NOMO-1 treated with DMSO at 0.1 percent for 48 hours (cell line): ENCODE data around the gene SERTAD1.
"Not testable (repeated sequence)": the region's sequence is repeated elsewhere in the genome, so short reads cannot be mapped to it uniquely, and the experiment has no call there.

Source experiments
- DNase-seq: peaks from one replicate; lab custom pipeline; 2025; ENCODE audit not compliant: unreplicated experiment; lab: John Stamatoyannopoulos, UW

SERTAD1 gene

DNA sequence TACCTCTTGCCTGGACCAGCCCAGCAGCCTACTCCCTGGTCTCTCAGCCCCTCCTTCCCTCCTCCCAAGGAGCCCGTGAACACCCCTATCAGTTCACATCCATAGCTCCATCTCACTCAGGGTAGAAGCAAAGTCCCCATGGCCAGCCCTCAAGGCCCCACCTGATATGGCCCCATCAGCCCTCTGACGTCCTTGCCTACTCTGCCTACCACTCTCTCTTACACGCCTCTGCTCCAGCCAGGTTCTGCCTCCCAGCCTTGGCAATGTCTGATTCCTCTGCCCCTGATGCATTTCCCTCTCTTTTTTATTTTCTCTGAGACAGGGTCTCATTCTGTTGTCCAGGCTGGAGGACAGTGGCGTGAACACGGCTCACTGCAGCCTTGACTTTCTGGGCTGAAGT is 26.2 kb upstream of the SERTAD1 start:
- no peak for DNase-seq

DNA sequence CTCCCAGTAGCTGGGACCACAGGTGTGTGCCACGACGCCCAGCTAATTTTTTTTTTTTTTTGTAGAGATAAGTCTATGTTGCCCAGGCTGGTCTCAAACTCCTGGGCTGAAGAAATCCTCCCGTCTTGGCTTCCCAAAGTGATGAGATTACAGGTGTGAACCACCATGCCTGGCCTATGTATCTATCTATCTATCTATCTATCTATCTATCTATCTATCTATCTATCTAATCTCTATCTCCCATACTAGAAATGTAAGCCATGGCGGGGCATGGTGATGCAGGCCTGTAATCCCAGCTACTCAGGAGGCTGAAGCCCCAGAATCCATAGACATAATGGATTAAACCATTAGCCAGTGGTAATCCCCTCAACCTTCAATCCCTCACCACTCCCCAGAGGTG is 24.9 kb upstream of the SERTAD1 start:
- DNase-seq: no peak

DNA sequence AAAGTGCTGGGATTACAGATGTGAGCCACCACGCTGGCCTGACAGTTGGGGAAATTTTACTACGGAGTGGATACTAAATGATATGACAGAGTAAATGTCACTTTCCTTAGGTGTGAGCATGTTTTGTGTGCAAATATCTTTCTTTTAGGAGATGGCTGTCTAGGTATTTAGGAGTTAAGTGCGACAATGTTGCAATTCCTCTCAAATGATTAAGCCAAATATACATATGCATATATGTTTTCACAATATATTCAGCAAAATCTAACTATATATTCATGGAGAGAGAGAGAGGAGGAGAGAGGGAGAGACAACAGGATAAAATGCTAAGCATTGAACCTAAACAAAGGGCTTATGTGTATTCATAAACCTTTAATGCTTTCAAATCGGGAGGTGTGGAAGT is 23.7 kb upstream of the SERTAD1 start:
- DNase-seq: no peak

DNA sequence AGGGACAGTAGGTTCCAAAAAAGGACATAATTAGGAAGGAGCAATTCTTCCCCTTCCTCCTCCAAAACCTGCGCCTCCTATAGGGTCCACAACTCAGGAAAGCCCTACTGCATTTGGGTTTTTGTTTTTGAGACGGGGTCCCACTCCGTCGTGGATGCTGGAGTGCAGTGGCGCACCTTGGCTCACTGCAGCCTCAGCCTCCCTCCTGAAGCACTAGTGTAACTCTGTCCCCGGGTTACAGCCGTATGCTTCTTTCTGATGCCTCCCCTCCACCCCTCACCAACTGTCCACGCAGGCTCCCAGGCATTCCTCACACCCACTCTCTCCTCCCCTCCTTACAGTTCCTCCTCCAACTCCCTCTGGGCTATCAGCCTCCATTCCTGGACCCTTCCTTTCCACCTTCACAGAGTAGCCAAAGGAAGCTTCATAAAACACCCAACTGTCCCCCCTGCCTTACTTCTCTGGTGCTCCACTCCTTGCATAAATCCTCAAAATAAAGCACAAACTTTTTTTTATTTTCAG is 20.5 kb upstream of the SERTAD1 start:
- DNase-seq: no peak

DNA sequence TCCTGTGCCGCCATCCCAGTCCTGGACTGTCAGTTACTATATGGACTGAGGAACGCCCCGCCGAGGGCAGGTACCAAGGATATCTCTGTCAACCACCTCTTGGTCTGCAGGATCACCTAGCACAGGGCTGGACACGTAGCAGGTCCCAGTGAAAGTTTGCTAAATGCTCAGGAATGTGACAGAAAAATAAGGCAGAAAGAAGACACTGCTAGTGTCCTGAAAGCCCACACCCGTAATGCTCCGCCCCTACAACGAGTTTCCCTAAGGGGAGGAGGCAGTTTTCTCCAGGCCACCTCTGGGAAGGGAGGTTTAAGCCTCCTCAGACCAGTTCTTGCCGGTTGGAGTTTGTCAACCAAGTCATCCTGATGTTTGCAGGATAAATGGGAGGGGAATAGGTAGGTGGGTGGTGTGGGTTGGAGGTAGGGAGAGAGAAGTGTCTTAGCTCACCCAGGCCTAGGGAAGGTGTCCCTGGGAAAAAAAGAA is 20.0 kb upstream of the SERTAD1 start:
- no peak for DNase-seq

DNA sequence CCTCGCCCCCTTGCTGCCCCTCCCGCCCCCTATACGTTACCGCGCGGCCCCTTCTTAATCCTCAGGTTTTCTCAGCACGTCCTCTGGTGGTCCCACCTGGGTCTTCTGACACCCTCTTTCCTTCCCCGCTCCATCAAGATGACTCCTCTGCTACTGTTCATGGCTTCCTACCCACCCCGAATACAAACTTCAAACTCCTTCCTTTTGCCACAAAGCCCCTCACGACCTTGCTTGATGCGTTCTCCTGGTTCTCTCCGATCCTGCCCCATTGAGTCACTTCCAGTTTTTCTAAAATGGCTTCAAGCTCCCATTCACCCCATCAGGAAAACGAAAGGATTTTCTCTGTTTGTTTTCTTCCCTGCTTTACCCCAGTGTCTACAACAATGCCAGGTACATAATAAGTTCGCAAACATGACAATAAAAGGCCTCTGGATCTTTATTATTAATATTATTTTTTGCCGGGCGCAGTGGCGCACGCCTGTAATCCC is 19.1 kb upstream of the SERTAD1 start:
- DNase-seq: no peak

DNA sequence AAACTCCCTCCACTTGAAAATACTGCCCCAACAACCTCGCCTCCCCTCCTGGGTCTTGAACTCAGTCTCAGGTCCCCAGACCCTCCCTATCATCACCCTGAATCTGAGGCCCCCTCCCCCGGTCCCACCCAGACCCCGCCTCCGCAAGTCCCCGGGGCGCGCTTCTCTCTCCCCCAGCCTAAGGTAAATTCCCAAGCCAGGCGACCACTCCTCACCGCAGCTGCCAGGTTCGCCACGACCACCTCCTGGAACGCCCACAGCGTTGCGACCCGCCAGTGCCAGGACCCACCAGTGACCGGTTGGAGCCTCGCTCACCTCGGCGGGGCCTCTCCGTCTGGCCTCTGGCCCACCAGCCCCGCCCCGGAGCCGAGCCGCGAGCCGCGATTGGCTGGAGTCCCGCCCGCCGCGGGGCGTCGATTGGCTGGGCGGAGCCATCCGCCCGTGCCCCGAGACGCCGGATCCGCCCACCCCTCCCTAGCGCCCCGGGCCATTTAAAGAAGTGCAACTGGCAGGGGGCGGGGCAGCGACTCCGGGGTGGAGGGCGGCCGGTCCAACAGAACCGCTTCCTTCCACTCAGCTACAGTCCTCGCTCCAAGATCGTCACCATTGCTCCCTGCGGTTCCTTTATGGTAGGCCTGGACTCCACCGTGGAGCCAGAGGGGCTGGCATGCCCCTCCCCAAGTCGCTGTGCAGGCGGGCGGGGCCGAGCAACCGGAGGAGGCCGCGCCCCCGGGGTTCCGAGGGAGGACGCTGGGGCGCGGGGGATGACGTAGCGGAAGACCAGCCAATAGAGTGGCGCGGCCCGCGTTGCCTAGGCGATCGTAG is 18.4 kb upstream of the SERTAD1 start, which contains the start of gene SERTAD3:
SERTAD3 (minus strand) TSS at position 336 of the 825 bp plus-strand sequence. CDS start 2,255 bp downstream, outside the sequence.
- DNase-seq: peak; percentile 96

DNA sequence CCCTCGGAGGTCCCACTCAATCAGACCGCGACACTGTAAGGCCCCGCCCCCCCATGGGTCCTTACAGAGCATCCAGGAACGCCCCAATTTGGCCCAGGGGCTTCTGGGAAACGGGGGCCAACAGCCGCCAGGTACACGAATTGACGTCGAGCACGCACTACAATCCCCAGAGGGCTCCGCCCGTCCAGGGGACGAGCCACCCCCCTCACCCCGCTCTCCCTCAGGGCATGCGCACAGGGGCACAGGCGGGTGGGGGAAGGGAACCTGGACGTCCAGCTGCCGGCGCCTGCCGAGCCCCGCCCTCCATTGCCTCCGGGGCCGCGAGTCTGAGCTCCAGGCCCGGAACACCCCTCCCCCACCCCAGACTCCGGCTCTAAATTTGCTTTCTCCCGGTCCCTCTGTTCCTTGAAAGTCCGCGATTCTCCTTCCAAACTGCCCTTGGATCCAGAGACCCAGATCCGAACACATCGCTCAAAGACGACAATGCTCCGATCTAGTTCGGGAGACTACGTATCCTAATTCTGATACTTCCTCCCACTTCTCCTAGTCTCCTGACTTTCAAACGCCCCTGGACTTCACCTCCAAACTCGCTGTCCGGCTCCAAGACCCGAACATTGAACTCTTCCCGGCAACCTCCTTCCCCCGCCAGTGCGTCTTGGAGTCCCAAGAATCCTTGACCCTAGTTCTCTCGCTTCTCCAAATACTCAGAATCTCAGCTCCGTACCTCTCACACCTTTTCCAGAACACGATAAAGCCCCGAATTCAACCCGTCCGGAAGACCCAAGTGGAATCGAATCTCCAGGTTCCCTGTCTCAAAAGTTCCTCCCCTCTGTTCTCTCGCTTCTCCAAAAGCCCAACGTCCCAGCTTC is 17.6 kb upstream of the SERTAD1 start:
- peak; percentile 99 for DNase-seq

DNA sequence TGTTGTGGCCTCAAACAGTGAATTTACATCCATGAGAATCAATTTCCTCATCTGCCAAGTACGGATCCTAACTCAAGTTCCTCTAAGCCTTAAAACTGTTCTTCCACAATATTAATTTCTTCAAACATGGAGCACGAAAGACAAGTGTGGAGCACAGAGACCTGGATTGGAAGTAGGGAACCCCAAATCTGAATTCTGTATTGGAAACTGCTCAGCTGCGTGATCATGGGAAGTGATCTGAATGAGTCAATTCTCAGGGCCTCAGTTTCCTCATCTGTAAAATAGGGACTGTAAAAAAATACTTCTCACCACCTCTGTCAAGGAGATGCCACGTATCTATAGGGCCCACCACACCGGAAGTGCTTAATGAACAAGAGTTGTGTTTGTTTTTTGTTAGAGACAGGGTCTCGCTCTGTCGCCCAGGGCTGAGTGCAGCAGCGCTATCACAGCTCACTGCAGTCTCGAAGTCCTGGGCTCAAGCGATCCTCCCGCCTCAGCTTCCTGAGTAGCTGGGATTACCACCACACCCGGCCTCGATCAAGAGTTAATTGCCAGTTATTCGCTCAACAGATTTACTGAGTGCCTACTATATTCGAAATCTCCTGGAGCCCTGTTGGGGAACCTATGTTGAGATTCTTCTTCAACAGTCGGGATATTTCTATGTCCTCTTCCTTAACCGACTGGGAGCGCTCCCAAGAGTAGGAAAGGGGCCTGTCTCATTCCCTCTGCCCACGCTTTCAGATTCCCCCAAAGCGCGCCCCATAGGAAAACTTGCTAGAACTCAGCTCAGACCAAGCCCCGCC is 16.7 kb upstream of the SERTAD1 start:
- no peak for DNase-seq

DNA sequence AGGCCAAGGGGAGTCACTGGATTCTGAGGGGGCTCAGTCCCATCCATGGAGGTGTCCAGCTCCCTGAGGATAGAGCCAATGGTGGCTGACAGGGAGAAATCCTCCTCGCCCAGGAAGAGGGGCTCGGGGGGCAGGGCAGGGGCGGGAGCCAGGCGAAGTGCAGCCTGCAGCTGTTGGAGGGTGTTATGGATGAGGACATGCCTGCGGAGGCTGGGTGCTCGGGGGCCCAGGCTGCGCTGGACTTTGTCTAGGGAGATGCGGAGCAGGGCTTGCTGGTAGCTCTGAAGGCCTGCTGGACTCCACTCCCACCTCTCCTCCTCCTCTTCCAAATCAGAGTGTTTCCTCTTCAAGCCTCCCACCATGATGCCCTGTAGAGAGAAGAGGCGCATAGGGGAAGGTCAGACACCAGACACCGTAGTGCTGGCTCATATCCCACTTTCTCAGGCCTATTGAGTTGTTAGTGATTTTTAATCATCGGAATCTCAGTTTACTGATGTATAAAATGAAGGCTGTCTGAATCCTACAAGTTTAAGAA is 16.0 kb upstream of the SERTAD1 start:
- no peak for DNase-seq

DNA sequence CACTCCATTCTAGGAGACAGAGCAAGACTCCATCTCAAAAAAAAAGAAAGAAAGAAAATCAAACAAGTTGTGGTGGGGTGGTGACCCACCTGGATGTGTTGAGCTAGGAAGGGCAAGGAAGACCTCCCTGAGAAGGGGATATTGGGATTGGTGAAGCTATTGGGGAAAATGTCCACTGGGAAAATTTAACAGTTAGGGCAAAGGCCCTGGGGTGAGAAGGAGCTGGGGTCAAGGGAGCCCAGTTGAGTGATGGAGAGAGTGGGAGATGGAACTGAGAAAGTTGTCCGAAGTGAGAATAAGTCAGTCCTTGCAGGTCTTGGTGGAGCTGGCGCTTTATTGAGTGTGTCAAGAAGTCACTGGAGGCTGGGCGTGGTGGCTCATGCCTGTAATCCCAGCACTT is 12.5 kb upstream of the SERTAD1 start:
- DNase-seq: no peak

DNA sequence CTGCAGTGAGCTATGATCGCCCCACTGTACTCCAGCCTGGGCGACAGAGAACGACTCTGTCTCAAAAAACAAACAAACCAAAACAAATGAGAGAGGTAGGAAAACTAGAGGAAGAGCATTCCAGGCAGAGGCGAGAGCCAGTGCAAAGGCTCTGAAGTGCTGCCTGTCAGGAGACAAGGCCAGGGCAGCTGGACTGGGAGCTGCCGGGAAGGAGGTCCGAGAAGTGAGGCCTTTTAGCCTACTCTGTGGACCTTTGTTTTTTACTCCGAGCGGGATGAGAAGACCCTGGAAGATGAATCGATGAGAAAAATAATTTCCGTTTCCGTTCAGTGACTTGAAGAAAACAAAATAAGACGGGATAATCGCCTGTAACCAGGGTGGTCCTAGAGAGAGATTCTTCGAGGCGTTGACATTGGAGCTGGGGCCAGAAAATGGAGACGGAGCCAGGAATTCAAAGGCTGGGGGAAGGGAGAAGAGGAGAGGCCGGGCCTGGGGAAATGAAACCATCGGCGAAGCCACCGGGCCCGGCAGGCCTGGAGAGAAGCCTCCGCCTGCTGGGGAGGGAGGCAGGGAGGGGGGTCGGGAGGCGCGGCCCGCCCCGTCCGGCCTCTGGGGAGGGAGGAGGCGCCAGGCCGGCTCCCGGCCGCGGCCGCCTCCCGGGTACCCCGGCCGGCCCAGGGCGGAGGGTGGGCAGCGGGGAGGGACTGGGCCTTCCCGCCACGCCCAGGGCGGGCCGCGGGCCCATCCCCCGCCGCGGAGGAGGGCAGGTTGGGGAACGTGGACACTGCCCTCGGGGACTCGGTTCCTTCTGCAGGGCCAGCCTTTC is 7.8 kb upstream of the SERTAD1 start:
- peak; percentile 87 for DNase-seq

DNA sequence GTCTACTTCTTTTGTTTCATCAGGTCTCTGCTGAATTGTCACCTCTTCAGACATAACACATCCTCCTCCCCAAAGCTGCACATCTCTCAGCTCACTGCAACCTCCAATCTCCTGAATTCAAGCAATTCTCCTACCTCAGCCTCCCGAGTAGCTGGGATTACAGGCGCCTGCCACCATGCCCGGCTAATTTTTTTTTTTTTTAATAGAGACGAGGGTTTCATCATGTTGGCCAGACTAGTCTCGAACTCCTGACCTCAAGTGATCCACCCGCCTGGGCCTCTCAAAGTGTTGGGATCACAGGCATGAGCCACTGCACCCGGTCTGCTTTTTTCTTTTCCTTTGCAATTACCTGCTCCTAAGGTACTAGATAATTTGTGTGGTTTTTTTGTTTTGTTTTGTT is 7.0 kb upstream of the SERTAD1 start:
- not testable (repeated sequence) for DNase-seq

DNA sequence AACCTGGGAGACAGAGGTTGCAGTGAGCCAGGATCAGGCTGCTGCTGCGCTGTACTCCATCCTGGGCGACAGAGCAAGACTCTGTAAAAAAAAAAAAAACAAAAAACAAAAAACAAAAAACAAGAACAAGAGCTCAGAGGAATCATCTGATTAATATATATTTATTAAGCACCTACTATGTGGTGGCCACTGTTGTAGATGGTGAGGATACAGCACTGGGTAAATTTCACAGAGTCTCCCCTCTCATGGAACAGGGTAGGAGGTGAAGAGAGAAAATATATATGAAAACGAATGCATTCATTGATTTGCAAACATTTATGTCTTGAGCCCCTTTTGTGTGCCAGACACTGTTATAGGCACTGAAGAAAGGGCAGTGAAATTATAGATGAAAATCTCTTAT is 5.9 kb upstream of the SERTAD1 start:
- no peak for DNase-seq

DNA sequence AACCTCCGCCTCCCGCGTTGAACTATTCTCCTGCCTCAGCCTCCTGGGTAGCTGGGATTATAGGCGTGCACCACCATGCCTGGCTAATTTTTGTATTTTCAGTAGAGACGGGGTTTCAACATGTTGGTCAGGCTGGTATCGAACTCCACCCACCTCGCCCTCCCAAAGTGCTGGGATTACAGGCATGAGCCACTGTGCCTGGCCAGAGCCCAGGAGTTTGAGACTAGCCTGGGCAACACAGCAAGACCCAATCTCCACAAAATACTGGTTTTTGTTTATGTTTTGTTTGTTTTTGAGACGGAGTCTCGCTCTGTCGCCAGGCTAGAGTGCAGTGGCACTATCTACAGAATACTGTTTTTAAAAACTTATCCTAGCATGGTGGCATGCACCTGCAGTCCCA is 4.5 kb upstream of the SERTAD1 start:
- DNase-seq: not testable (repeated sequence)

DNA sequence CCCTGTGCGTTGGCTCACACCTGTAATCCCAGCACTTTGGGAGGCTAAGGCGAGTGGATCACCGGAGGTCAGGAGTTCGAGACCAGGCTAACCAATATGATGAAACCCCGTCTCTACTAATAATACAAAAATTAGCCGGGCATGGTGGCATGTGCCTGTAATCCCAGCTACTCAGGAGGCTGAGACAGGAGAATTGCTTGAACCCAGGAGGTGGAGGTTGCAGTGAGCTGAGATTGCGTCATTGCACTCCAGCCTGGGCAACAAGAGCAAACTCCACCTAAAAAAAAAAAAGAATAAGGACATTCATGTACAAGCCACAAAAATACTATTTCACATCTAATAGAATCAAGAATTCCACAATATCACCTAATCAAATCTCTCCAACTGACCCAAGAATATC is 2.4 kb upstream of the SERTAD1 start:
- DNase-seq: not testable (repeated sequence)

DNA sequence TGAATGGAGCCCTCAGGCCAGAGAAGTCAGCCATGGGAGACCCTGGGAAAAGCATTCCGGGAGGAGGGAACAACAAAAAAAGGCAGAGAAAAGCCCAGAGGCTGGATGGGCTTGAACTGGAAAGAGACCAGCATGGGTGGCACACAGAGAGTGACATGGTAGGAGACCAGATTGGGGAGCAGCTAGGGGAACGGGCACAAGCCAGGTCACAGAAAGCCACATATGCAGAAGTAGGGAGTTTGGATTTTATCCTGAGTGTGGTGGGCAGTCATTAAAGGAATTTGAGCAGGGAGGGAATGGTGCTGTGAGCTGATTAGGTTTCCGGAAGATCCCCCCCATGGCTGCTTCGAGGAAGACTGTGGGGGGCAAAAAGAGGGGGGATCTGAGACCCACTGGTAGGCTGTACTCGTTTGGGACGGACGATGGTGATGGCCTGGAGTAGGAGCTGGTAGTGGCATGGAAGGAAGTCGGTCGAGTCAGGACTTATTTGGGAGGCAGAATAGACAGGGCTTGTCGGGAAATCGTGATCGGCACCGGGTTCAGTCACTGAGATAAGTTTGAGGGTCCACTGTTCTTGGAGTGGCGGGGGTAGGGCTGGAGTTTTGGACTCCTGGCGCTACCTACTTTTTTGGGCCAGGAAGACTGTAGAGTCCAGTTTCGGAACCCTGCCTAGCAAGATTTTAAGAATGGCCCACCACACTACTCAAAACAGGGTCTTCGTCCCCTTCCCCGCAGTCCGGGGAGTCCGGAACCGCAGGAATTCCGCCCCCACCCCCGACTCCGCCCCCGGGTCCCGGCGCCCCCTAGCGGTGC is 949 bp downstream of the SERTAD1 start:
- DNase-seq: peak; percentile 18

DNA sequence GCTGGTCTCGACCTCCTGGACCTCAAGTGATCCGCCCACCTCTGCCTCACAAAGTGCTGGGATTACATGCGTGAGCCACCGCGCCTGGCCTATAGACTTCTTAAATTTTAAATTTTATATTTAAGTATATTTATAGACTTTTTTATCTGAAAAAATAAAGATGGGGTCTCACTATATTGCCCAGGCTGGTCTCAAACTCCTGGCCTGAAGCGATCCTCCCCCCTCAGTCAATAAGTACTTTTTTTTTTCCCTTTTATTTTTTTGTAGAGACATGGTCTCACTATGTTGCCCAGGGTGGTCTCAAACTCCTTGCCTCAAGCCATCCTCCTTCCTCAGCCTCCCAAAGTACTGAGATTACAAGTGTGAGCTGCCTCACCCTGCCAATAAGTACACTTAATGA is 1.9 kb downstream of the SERTAD1 start:
- DNase-seq: no peak
